Measurements from ENCODE around the gene USP48.

Gene USP48

GRCh38 chr1:21743476-21743875 lies 39.5 kb downstream of the USP48 start:
- no peak for DNase-seq

- no peak for DNase-seq
These were observed 40.4 kb downstream of the USP48 start for GRCh38 chr1:21742578-21742977.

GRCh38 chr1:21741206-21741605 lies 41.7 kb downstream of the USP48 start:
- no peak for DNase-seq

- DNase-seq, result no peak
These were observed 46.1 kb downstream of the USP48 start for GRCh38 chr1:21736876-21737275.

- DNase-seq, result no peak
These were observed 46.9 kb downstream of the USP48 start for GRCh38 chr1:21736011-21736410.

GRCh38 chr1:21734526-21734925 lies 48.4 kb downstream of the USP48 start:
- no peak for DNase-seq

GRCh38 chr1:21732664-21733063 lies 50.3 kb downstream of the USP48 start:
- no peak for DNase-seq

GRCh38 chr1:21725748-21726392 lies 57.1 kb downstream of the USP48 start:
- DNase-seq, result no peak

GRCh38 chr1:21724570-21724969 lies 58.4 kb downstream of the USP48 start:
- no peak for DNase-seq

- DNase-seq, result no peak
These were observed 58.9 kb downstream of the USP48 start for GRCh38 chr1:21724098-21724497.

- DNase-seq, result no peak
These were observed 61.5 kb downstream of the USP48 start for GRCh38 chr1:21721295-21721985.

GRCh38 chr1:21716169-21716568 lies 66.8 kb downstream of the USP48 start:
- no peak for DNase-seq

- DNase-seq, result no peak
These were observed 75.1 kb downstream of the USP48 start for GRCh38 chr1:21707891-21708290.

- DNase-seq, result no peak
These were observed 75.7 kb downstream of the USP48 start for GRCh38 chr1:21707086-21707840.

- no peak for DNase-seq
These were observed 76.7 kb downstream of the USP48 start for GRCh38 chr1:21706151-21706835.

- no peak for DNase-seq
These were observed 77.5 kb downstream of the USP48 start for GRCh38 chr1:21705303-21705980.

- no peak for DNase-seq
These were observed 78.8 kb downstream of the USP48 start for GRCh38 chr1:21704145-21704544.

- DNase-seq, result no peak
These were observed 79.5 kb downstream of the USP48 start for GRCh38 chr1:21703318-21703963.

- DNase-seq, result no peak
These were observed 80.2 kb downstream of the USP48 start for GRCh38 chr1:21702780-21703179.

GRCh38 chr1:21701401-21701800 lies 81.5 kb downstream of the USP48 start:
- DNase-seq, result no peak

- no peak for DNase-seq
These were observed 82.9 kb downstream of the USP48 start for GRCh38 chr1:21700094-21700493.

- DNase-seq, result no peak
These were observed 86.0 kb downstream of the USP48 start for GRCh38 chr1:21696931-21697330.
